PC-9 (cell line): ENCODE results near the gene DNAAF5.

ENCODE experiments used
- CTCF ChIP-seq: fragments of 200-600 bp; sonication (generic); conservative IDR thresholded peaks from 2 replicates; pipeline ENCODE4 v1.6.1; 2017; ENCODE audit warnings: mixed run types, antibody characterized with exemption, mild to moderate bottlenecking, moderate library complexity
- EZH2 ChIP-seq: fragments of 200-600 bp; sonication (generic); IDR thresholded peaks from 2 replicates; pipeline ENCODE4 v1.8.0; 2017; ENCODE audit warnings: antibody characterized with exemption, low read depth

GRCh38 chr7:701086-701671 is 25.3 kb upstream of the DNAAF5 start:
- TF ChIP-seq CTCF (no peak), EZH2 (no peak)
